Left renal pelvis (tissue), 4 donors: ENCODE data around the gene AJAP1. TPM values are rescaled to one million over a fixed set of nuclear protein-coding genes. Genes with fewer than 3 reads are reported as not detected.

Experiments
- DNase-seq, 4 donors: peaks; one replicate each; pipeline ENCODE4 v3.0.0-alpha.2; 2013; ENCODE audit warnings: low read depth in 4 of 4, low spot score in 3 of 4
- polyA plus RNA-seq, 4 donors: library from polyadenylated mRNA; unstranded; fragments of 120-200 nt; gene quantifications; one replicate each; pipeline ENCODE4 v1.2.1, GENCODE V29; 2013; ENCODE audit not compliant: insufficient read length in 4 of 4

The AJAP1 gene
- polyA plus RNA-seq, 4 donors: 1.2 to 1.9 (median 1.4) TPM

GRCh38 chr1:4630561-4630960, 23.8 kb upstream of the AJAP1 start:
- no peak for DNase-seq

- no peak for DNase-seq
These were observed 23.1 kb upstream of the AJAP1 start for GRCh38 chr1:4631321-4631720.

GRCh38 chr1:4633346-4633745, 21.1 kb upstream of the AJAP1 start:
- DNase-seq: no peak

- no peak for DNase-seq
These were observed 20.1 kb upstream of the AJAP1 start for GRCh38 chr1:4634156-4634792.

- DNase-seq: no peak
These were observed 19.5 kb upstream of the AJAP1 start for GRCh38 chr1:4634793-4635406.

- no peak for DNase-seq
These were observed 18.2 kb upstream of the AJAP1 start for GRCh38 chr1:4636186-4636585.

- no peak for DNase-seq
These were observed 17.6 kb upstream of the AJAP1 start for GRCh38 chr1:4636644-4637380.

GRCh38 chr1:4637616-4638344, 16.6 kb upstream of the AJAP1 start:
- no peak for DNase-seq

- DNase-seq: no peak
These were observed 16.1 kb upstream of the AJAP1 start for GRCh38 chr1:4638345-4638729.

- no peak for DNase-seq
These were observed 13.5 kb upstream of the AJAP1 start for GRCh38 chr1:4640931-4641330.

GRCh38 chr1:4647391-4647790, 7.0 kb upstream of the AJAP1 start:
- no peak for DNase-seq

- no peak for DNase-seq
These were observed 5.8 kb upstream of the AJAP1 start for GRCh38 chr1:4648657-4649056.

GRCh38 chr1:4650481-4650880, 3.9 kb upstream of the AJAP1 start:
- no peak for DNase-seq

- DNase-seq: no peak
These were observed 3.4 kb upstream of the AJAP1 start for GRCh38 chr1:4650981-4651380.

- DNase-seq: no peak
These were observed 1.6 kb upstream of the AJAP1 start for GRCh38 chr1:4652631-4653327.

- DNase-seq: no peak
These were observed 1.1 kb upstream of the AJAP1 start for GRCh38 chr1:4653328-4653660.

- DNase-seq: no peak
These were observed 610 bp downstream of the AJAP1 start for GRCh38 chr1:4654764-4655673.

GRCh38 chr1:4655674-4656532, 1.5 kb downstream of the AJAP1 start:
- peak in 1 of 4 donors; percentile 53 for DNase-seq
